Activated CD8-positive, alpha-beta T cell treated with anti-CD3 and anti-CD28 coated beads, Interleukin-2, amount 10 ng/mL, durations not matched to agents 7 days and 5 days (primary cell): Measurements from ENCODE around the gene ARRB2. TPM values are rescaled to one million over a fixed set of nuclear protein-coding genes. Genes with fewer than 3 reads are reported as not detected.

ENCODE experiments used
- ATAC-seq: fragments of 150-1000 bp; cut with Tn5 transposase; one replicate; pipeline ENCODE4 v1.10.0; 2021; ENCODE audit warnings: moderate library complexity
- CTCF ChIA-PET: fragments of 350-600 bp; sonication (Branson Sonifier 250); formaldehyde crosslinking; loops from one replicate; lab custom pipeline; 2021; ENCODE audit warnings: antibody characterized with exemption; lab: Charles Lee
- POLR2A ChIA-PET: fragments of 350-600 bp; sonication (Branson Sonifier 250); formaldehyde crosslinking; loops from one replicate; lab custom pipeline; 2021; ENCODE audit warnings: antibody characterized with exemption; lab: Charles Lee
- DNase-seq: peaks from one replicate; pipeline ENCODE4 v3.0.0-alpha.2; 2020
- H3K27ac Mint-ChIP-seq: one replicate; pipeline ENCODE4 v1.8.0; 2021; ENCODE audit warnings: mild to moderate bottlenecking, mixed read lengths
- H3K27me3 Mint-ChIP-seq: one replicate; pipeline ENCODE4 v1.8.0; 2021; ENCODE audit warnings: low read depth, mixed read lengths
- H3K36me3 Mint-ChIP-seq: one replicate; pipeline ENCODE4 v1.8.0; 2021; ENCODE audit warnings: low read depth, mixed read lengths
- H3K4me1 Mint-ChIP-seq: one replicate; pipeline ENCODE4 v1.8.0; 2021; ENCODE audit warnings: low read depth, mixed read lengths
- H3K4me3 Mint-ChIP-seq: one replicate; pipeline ENCODE4 v1.8.0; 2021; ENCODE audit warnings: mild to moderate bottlenecking, mixed read lengths
- H3K9me3 Mint-ChIP-seq: one replicate; pipeline ENCODE4 v1.8.0; 2022; ENCODE audit warnings: mixed read lengths; ENCODE audit not compliant: insufficient read depth
- total RNA-seq, 2 experiments: library from RNA; stranded (reverse); gene quantifications; one replicate each; pipeline ENCODE4 v1.2.3, GENCODE V29; 2021

The ARRB2 gene
- total RNA-seq, 2 experiments from 2014 or later: 302 to 316 TPM

- no peak overlapping the region for H3K4me3 Mint-ChIP-seq
- H3K36me3 Mint-ChIP-seq: no peaks in the 10 kb centered on the region
These were observed 56.3 kb downstream of the ARRB2 start for GRCh38 chr17:4766723-4767122.

GRCh38 chr17:4768298-4768697 lies 57.9 kb downstream of the ARRB2 start:
- ATAC-seq (no peak), DNase-seq (no peak)
- CTCF ChIA-PET: interaction anchor here (0.7 kb wide), 1 partner anchor 11 kb away, joined by 3 read pairs; no protein-coding TSS in a partner anchor
- no peaks in the 10 kb centered on the region for H3K36me3 Mint-ChIP-seq
- POLR2A ChIA-PET: no interaction called here
- H3K9me3 Mint-ChIP-seq: no peaks in the 10 kb centered on the region
- H3K4me3 Mint-ChIP-seq: no peak overlapping the region
- H3K27ac Mint-ChIP-seq: no peak overlapping the region
- peaks cover 26% of the 10 kb centered on the region for H3K4me1 Mint-ChIP-seq
- H3K27me3 Mint-ChIP-seq: peaks cover 13% of the 10 kb centered on the region

More at GRCh38 chr17:4766723-4767122, 56.3 kb downstream of the ARRB2 start:
- no peak for DNase-seq
- Mint-ChIP-seq H3K9me3 (no peaks in the 10 kb centered on the region), H3K27ac (no peak overlapping the region), H3K27me3 (peaks cover 12% of the 10 kb centered on the region), H3K4me1 (peaks cover 18% of the 10 kb centered on the region)
- ATAC-seq: no peak
- CTCF ChIA-PET: interaction anchor here (1.8 kb wide), 1 partner anchor 23 kb away, joined by 4 read pairs; no protein-coding TSS in a partner anchor
- POLR2A ChIA-PET: interaction anchor here (0.7 kb wide), 1 partner anchor 133 kb away, joined by 3 read pairs; the partner anchor contains the start of gene C17orf107

GRCh38 chr17:4769628-4770027 lies 59.2 kb downstream of the ARRB2 start:
- POLR2A ChIA-PET: no interaction called here
- DNase-seq (no peak), ATAC-seq (no peak)
- H3K9me3 Mint-ChIP-seq: no peaks in the 10 kb centered on the region
- H3K4me3 Mint-ChIP-seq: no peak overlapping the region
- peaks cover 26% of the 10 kb centered on the region for H3K4me1 Mint-ChIP-seq
- CTCF ChIA-PET: no interaction called here
- H3K27ac Mint-ChIP-seq: peak overlapping the region; percentile 30
- H3K27me3 Mint-ChIP-seq: peaks cover 14% of the 10 kb centered on the region
- no peaks in the 10 kb centered on the region for H3K36me3 Mint-ChIP-seq

Other genes starting within 250 kb of the ARRB2 start
- gene SPNS2, start 211.8 kb upstream of the ARRB2 start, total RNA-seq: 1 to 10 TPM; 4.0 to 4.2 TPM
- 10 to 100 TPM; 70.7 to 76.7 TPM for gene MYBBP1A, start 155.2 kb upstream of the ARRB2 start, total RNA-seq
- gene GGT6, start 150.1 kb upstream of the ARRB2 start, total RNA-seq: not detected
- gene SMTNL2, start 126.1 kb upstream of the ARRB2 start, total RNA-seq: not detected
- not detected for gene ALOX15, start 69.0 kb upstream of the ARRB2 start, total RNA-seq
- 10 to 100 TPM; 69.2 to 76.1 TPM for gene PELP1, start 6.5 kb upstream of the ARRB2 start, total RNA-seq
- gene MED11, start 20.8 kb downstream of the ARRB2 start, total RNA-seq: 10 to 100 TPM; 23.0 to 27.2 TPM
- gene ZMYND15, start 29.2 kb downstream of the ARRB2 start, total RNA-seq: not detected
- under 1 TPM; 0.50 to 0.89 TPM for gene CXCL16, start 29.3 kb downstream of the ARRB2 start, total RNA-seq
- gene TM4SF5, start 61.3 kb downstream of the ARRB2 start, total RNA-seq: not detected
- not detected for gene VMO1, start 75.7 kb downstream of the ARRB2 start, total RNA-seq
- gene GLTPD2, start 78.3 kb downstream of the ARRB2 start, total RNA-seq: not detected
- gene PSMB6, start 85.5 kb downstream of the ARRB2 start, total RNA-seq: 100 to 1,000 TPM; 107 to 119 TPM
- 10 to 100 TPM; 11.6 to 20.0 TPM for gene PLD2, start 96.5 kb downstream of the ARRB2 start, total RNA-seq
- 10 to 100 TPM; 68.1 to 73.2 TPM for gene MINK1, start 122.7 kb downstream of the ARRB2 start, total RNA-seq
- gene C17orf107, start 188.9 kb downstream of the ARRB2 start, total RNA-seq: 1 to 10 TPM in 1 of 2 experiments, under 1 TPM in 1; 0.97 to 1.1 TPM
- gene CHRNE, start 192.5 kb downstream of the ARRB2 start, total RNA-seq: under 1 TPM; 0.26 to 0.45 TPM
- gene GP1BA, start 221.6 kb downstream of the ARRB2 start, total RNA-seq: not detected
- gene SLC25A11, start 229.4 kb downstream of the ARRB2 start, total RNA-seq: 10 to 100 TPM; 78.5 to 86.4 TPM
- gene RNF167, start 229.6 kb downstream of the ARRB2 start, total RNA-seq: 100 to 1,000 TPM; 239 to 245 TPM
- 1,000 to 10,000 TPM; 2,493 to 2,581 TPM for gene PFN1, start 237.9 kb downstream of the ARRB2 start, total RNA-seq
- 10 to 100 TPM; 26.6 to 34.3 TPM for gene ENO3, start 240.5 kb downstream of the ARRB2 start, total RNA-seq